ENCODE measurements around the gene ITGB1. TPM values are rescaled to one million over a fixed set of nuclear protein-coding genes. Genes with fewer than 3 reads are reported as not detected.

Gene ITGB1
- total and polyA plus RNA-seq, 2 donors from 2014 or later = 156 to 410 TPM

GRCh38 chr10:32955299-32955772 lies 2.7 kb downstream of the ITGB1 start:
- DNase-seq (no peak), FAIRE-seq (no peak)
- no peaks in the 10 kb centered on the region for H3K27me3 ChIP-seq (ENCODE audit: control insufficient read depth, insufficient read depth, low read length)
- H3K36me3 ChIP-seq (ENCODE audit: control insufficient read depth in 2 of 3, insufficient read depth in 3 of 3, low read length in 3 of 3) = no peaks in the 10 kb centered on the region
- peak overlapping the region in 2 of 3 donors; percentile 31 to 65 for H3K4me3 ChIP-seq (ENCODE audit: low read length in 3 of 3)
- intact Hi-C loops (cut with DNase I) = no loop called here
- no peak for TF ChIP-seq CTCF (IDR thresholded peaks at IDR 0.05; ENCODE audit: borderline replicate concordance, extremely low read depth, insufficient read depth)
- H3K9me3 ChIP-seq (ENCODE audit: control insufficient read depth in 2 of 3, insufficient read depth in 1 of 3, low read length in 3 of 3) = no peaks in the 10 kb centered on the region
- H3K4me1 ChIP-seq (ENCODE audit: control insufficient read depth in 2 of 3, insufficient read depth in 2 of 3, low read depth in 1 of 3, low read length in 3 of 3) = peaks cover 0 to 34% (median 17%) of the 10 kb centered on the region in 3 donors
- no peak overlapping the region for H3K27ac ChIP-seq (ENCODE audit: low read depth in 2 of 2, low read length in 2 of 2)
- no peak overlapping the region for H3K9ac ChIP-seq (ENCODE audit: low read length in 3 of 3)

- no peak overlapping the region for H3K9ac ChIP-seq (ENCODE audit: low read length in 3 of 3)
- H3K27ac ChIP-seq (ENCODE audit: low read depth in 2 of 2, low read length in 2 of 2) = no peak overlapping the region
- no peak for TF ChIP-seq CTCF (IDR thresholded peaks at IDR 0.05; ENCODE audit: borderline replicate concordance, extremely low read depth, insufficient read depth)
- H3K4me3 ChIP-seq (ENCODE audit: low read length in 3 of 3) = peak overlapping the region in 2 of 3 donors; percentile 31 to 65
- H3K27me3 ChIP-seq (ENCODE audit: control insufficient read depth, insufficient read depth, low read length) = no peaks in the 10 kb centered on the region
- no peaks in the 10 kb centered on the region for H3K9me3 ChIP-seq (ENCODE audit: control insufficient read depth in 2 of 3, insufficient read depth in 1 of 3, low read length in 3 of 3)
- FAIRE-seq (no peak), DNase-seq (no peak)
- intact Hi-C loops (cut with DNase I) = no loop called here
- peaks cover 0 to 31% (median 13%) of the 10 kb centered on the region in 3 donors for H3K4me1 ChIP-seq (ENCODE audit: control insufficient read depth in 2 of 3, insufficient read depth in 2 of 3, low read depth in 1 of 3, low read length in 3 of 3)
- no peaks in the 10 kb centered on the region for H3K36me3 ChIP-seq (ENCODE audit: control insufficient read depth in 2 of 3, insufficient read depth in 3 of 3, low read length in 3 of 3)
Observed at GRCh38 chr10:32954545-32955298, 3.3 kb downstream of the ITGB1 start.

GRCh38 chr10:32954080-32954479 lies 4.0 kb downstream of the ITGB1 start:
- FAIRE-seq (no peak), DNase-seq (no peak)
- no peaks in the 10 kb centered on the region for H3K36me3 ChIP-seq (ENCODE audit: control insufficient read depth in 2 of 3, insufficient read depth in 3 of 3, low read length in 3 of 3)
- no peak overlapping the region for H3K27ac ChIP-seq (ENCODE audit: low read depth in 2 of 2, low read length in 2 of 2)
- no peak for TF ChIP-seq CTCF (IDR thresholded peaks at IDR 0.05; ENCODE audit: borderline replicate concordance, extremely low read depth, insufficient read depth)
- no peak overlapping the region for H3K4me3 ChIP-seq (ENCODE audit: low read length in 3 of 3)
- intact Hi-C loops (cut with DNase I) = no loop called here
- H3K4me1 ChIP-seq (ENCODE audit: control insufficient read depth in 2 of 3, insufficient read depth in 2 of 3, low read depth in 1 of 3, low read length in 3 of 3) = peaks cover 0 to 24% (median 12%) of the 10 kb centered on the region in 3 donors
- no peaks in the 10 kb centered on the region for H3K27me3 ChIP-seq (ENCODE audit: control insufficient read depth, insufficient read depth, low read length)
- no peaks in the 10 kb centered on the region for H3K9me3 ChIP-seq (ENCODE audit: control insufficient read depth in 2 of 3, insufficient read depth in 1 of 3, low read length in 3 of 3)
- H3K9ac ChIP-seq (ENCODE audit: low read length in 3 of 3) = no peak overlapping the region
